Measurements from ENCODE around the gene SPATA16.
A peak's percentile ranks its signal among the peaks of the same experiment; 100 is the strongest.
"Not testable (repeated sequence)": the region's sequence is repeated elsewhere in the genome, so short reads cannot be mapped to it uniquely, and the experiment has no call there.

The SPATA16 gene

GRCh38 chr3:172869784-172870518 lies 271.1 kb downstream of the SPATA16 start:
- DNase-seq: peak; percentile 16 to 20

GRCh38 chr3:172869368-172869771 lies 271.7 kb downstream of the SPATA16 start:
- DNase-seq: no peak

GRCh38 chr3:172868582-172869200 lies 272.3 kb downstream of the SPATA16 start:
- no peak for DNase-seq

- DNase-seq: not testable (repeated sequence)
These were observed 274.2 kb downstream of the SPATA16 start for GRCh38 chr3:172866726-172867350.

GRCh38 chr3:172859041-172859440 lies 282.0 kb downstream of the SPATA16 start:
- peak; percentile 36 to 52 for DNase-seq

- DNase-seq: no peak
These were observed 284.0 kb downstream of the SPATA16 start for GRCh38 chr3:172856795-172857742.

- no peak for DNase-seq
These were observed 286.0 kb downstream of the SPATA16 start for GRCh38 chr3:172855037-172855436.

GRCh38 chr3:172853921-172854666 lies 286.9 kb downstream of the SPATA16 start:
- peak in 1 of 2 experiments; percentile 26 for DNase-seq

GRCh38 chr3:172853005-172853404 lies 288.0 kb downstream of the SPATA16 start:
- DNase-seq: no peak

- DNase-seq: no peak
These were observed 292.1 kb downstream of the SPATA16 start for GRCh38 chr3:172848910-172849309.

GRCh38 chr3:172847292-172847691 lies 293.7 kb downstream of the SPATA16 start:
- no peak for DNase-seq

GRCh38 chr3:172846706-172847105 lies 294.3 kb downstream of the SPATA16 start:
- DNase-seq: no peak

GRCh38 chr3:172846103-172846561 lies 294.9 kb downstream of the SPATA16 start:
- DNase-seq: peak; percentile 64 to 66

GRCh38 chr3:172844428-172844827 lies 296.6 kb downstream of the SPATA16 start:
- no peak for DNase-seq

- no peak for DNase-seq
These were observed 300.1 kb downstream of the SPATA16 start for GRCh38 chr3:172840913-172841312.

- DNase-seq: no peak
These were observed 300.6 kb downstream of the SPATA16 start for GRCh38 chr3:172840463-172840862.

GRCh38 chr3:172839679-172840078 lies 301.4 kb downstream of the SPATA16 start:
- no peak for DNase-seq

Measured in Kasumi-1 (cell line).